Hindlimb muscle (tissue), 1 donor: ENCODE data around the gene ENDOG. TPM values are rescaled to one million over a fixed set of nuclear protein-coding genes. Genes with fewer than 3 reads are reported as not detected.
"Not testable (repeated sequence)": the region's sequence is repeated elsewhere in the genome, so short reads cannot be mapped to it uniquely, and the experiment has no call there.

ENCODE experiments used
- DNase-seq: peaks from one replicate; pipeline ENCODE4 v3.0.0-alpha.2; 2013
- polyA plus RNA-seq: library from polyadenylated mRNA; unstranded; fragments of 120-200 nt; gene quantifications from one replicate; pipeline ENCODE4 v1.2.1, GENCODE V29; 2013; ENCODE audit not compliant: insufficient read length

Gene ENDOG
- polyA plus RNA-seq, 1 donor = 25.2 TPM

- DNase-seq = peak; percentile 95
Observed at GRCh38 chr9:128829477-128830251, 11.4 kb downstream of the ENDOG start, which contains the start of gene SPOUT1. Gene SPOUT1 (minus strand): TSS chr9:128829794. CDS start chr9:128829780, 14 bp downstream.

- DNase-seq = no peak
Observed at GRCh38 chr9:128833696-128834095, 15.4 kb downstream of the ENDOG start.

- no peak for DNase-seq
Observed at GRCh38 chr9:128835246-128836210, 17.2 kb downstream of the ENDOG start.

GRCh38 chr9:128836509-128837145 lies 18.3 kb downstream of the ENDOG start:
- DNase-seq = no peak

- no peak for DNase-seq
Observed at GRCh38 chr9:128838338-128838737, 20.0 kb downstream of the ENDOG start.

GRCh38 chr9:128840524-128840923 lies 22.2 kb downstream of the ENDOG start:
- no peak for DNase-seq

GRCh38 chr9:128841694-128842492 lies 23.6 kb downstream of the ENDOG start:
- no peak for DNase-seq

- not testable (repeated sequence) for DNase-seq
Observed at GRCh38 chr9:128843171-128843570, 24.9 kb downstream of the ENDOG start.

- DNase-seq = no peak
Observed at GRCh38 chr9:128845186-128845931, 27.1 kb downstream of the ENDOG start.

- DNase-seq = no peak
Observed at GRCh38 chr9:128846680-128847030, 28.4 kb downstream of the ENDOG start.

GRCh38 chr9:128847803-128848202 lies 29.5 kb downstream of the ENDOG start:
- no peak for DNase-seq

GRCh38 chr9:128851024-128851423 lies 32.7 kb downstream of the ENDOG start:
- DNase-seq = not testable (repeated sequence)

GRCh38 chr9:128851779-128852600 lies 33.7 kb downstream of the ENDOG start:
- not testable (repeated sequence) for DNase-seq

- not testable (repeated sequence) for DNase-seq
Observed at GRCh38 chr9:128852646-128853045, 34.3 kb downstream of the ENDOG start.

GRCh38 chr9:128854454-128854853 lies 36.2 kb downstream of the ENDOG start:
- not testable (repeated sequence) for DNase-seq

- DNase-seq = not testable (repeated sequence)
Observed at GRCh38 chr9:128858476-128858875, 40.2 kb downstream of the ENDOG start.

- DNase-seq = no peak
Observed at GRCh38 chr9:128860937-128861336, 42.6 kb downstream of the ENDOG start.

GRCh38 chr9:128861501-128861900 lies 43.2 kb downstream of the ENDOG start:
- DNase-seq = no peak

GRCh38 chr9:128862401-128862851 lies 44.1 kb downstream of the ENDOG start:
- DNase-seq = no peak

- DNase-seq = peak; percentile 51
Observed at GRCh38 chr9:128863647-128864046, 45.3 kb downstream of the ENDOG start.
